Right forelimb (tissue), 1 donor: ENCODE measurements around the gene DRD2.

Experiments
- DNase-seq: peaks from one replicate; pipeline ENCODE4 v3.0.0-alpha.2; 2018

The DRD2 gene

DNA sequence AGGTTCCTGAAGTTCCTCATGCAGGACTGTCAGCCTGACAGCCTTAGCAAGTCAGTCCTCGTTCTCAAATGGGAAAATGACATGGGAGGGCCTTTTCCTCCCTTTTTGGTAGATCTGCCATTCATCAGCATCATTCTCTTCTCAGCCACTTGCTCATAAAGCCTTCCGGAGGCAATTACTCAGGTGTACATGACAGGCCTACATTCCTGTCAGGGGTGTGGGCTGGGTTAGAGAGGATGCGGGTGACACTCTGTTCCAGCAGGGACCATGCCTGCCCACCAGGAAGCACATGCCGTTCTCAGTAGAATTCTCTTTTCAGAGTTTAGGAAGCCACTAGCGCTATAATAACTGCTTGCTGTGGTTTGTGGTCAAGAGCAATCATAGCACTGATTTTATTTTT lies 111.8 kb downstream of the DRD2 start:
- DNase-seq = no peak
